Measurements from ENCODE around the gene SHISA8.
"Not testable (repeated sequence)": the region's sequence is repeated elsewhere in the genome, so short reads cannot be mapped to it uniquely, and the experiment has no call there.

SHISA8 gene

DNA sequence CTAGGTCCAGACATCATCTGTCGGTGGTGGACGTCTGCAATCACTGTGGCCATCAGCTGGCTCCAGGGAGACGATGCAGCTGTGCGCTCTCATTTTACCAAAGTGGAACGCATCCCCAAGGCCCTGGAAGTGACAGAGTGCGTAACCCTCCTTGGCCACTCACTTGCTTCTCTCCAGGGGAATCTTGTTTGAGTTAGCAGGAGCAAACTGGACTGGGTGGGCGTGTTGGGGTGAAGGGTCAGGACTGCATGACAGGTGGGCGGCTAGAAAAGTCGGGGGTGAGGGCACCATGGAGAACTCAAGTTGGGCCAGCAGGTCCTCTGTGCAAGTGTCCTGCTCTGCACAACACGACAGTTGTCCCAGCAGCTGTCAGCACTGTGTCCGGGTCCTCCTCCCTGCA is 16.2 kb downstream of the SHISA8 start:
- no peak for DNase-seq

DNA sequence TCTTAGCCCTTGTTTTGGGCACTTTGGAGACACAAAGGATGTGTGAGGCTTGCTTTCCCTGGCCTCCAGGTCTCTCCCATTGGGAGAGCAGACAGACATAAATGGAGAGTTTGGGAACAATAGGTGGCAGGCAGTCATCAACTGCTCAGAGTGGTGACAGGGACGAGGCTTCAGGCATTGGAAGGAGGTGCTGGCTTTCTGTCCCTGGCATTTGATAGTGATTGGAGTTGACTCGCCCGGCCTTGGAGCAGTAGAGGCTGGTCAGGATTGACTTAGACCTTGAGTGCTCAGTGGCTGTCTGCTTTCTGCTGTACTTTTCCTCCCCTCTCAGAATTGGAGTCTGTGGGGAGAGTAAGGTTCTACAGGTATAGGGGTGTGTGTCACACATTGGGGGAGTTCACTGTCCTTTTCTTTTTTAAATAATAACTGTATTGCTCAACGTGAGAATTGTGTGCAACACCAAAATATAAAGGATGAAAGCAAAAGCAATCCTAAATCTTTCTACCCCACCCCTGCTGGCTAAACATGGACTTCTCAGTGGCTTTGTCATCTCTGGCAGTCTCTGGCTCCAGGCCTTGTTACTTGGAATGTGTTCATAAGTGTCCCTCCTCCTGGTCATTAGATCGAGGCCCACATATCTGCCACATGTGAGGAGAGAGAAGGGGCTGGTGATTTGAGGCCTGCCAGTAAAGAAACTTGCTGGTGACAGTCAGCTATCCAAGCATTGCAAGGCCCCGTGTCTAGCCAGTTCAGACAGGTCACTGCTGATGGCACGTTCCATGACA is 21.1 kb downstream of the SHISA8 start:
- DNase-seq: no peak

DNA sequence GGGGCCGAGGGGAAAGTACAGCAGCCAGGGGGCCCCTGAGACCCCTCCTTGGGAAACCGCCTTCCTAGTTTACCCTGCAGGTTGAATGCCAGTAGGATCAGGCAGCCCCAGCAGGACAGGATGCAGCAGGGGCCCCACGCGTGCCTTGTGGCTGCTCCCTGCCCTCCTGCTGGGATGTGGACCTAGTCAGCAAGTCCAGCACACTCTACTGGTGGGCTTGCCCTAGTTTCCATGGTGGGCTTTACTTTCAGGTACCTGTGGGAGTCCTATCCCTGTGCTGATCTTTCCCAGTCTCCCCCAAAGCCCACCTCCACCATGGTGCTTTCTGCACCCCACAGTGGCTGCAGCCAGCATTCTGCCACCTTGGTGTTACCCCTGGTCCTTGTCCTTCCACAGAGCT is 22.2 kb downstream of the SHISA8 start:
- no peak for DNase-seq

DNA sequence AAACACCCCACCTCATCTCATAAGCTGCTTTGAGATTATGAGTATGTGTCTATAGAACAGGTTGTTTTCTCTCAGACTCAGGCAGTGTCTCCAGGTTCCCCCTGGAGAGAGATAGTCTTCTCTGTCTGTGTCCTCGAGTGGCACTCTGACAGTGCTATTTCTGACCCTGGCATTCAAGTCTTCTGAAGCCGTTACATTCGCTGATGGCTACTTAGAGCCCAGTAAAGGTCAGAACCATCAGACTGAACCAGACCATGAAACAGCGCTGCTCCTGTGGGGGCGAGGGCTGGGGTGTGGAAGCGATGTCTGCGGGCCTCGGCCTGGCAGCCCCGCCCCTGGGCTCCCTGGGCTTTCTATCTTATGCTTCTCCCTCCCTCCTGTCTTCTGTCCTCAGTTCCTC is 23.5 kb downstream of the SHISA8 start:
- no peak for DNase-seq

DNA sequence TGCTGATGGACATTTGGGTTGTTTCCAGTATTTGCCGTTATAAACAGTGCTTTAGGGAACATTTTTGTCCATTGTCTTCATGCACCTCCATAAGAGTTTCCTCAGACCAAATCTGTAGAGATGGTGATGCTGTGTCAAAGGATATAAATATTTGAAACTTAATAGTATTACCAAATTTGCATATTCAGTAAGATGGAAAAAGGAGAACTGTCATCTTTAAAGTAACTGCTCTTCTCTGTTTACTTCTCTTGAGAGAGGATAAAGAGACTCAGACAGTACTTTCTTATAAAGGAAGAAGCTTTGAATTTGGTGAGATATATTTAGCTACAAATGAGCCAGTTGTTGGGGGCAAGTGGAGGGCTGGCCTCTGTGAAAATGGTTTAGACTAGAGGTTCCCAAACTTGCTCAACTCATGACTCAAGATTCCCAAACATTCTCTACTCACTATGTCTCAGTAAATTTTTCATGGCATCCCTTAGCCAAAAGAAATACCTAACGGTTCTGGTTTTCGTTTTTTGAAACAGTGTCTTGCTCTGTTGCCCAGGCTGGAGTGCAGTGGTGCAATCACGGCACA is 26.2 kb downstream of the SHISA8 start:
- DNase-seq: no peak

DNA sequence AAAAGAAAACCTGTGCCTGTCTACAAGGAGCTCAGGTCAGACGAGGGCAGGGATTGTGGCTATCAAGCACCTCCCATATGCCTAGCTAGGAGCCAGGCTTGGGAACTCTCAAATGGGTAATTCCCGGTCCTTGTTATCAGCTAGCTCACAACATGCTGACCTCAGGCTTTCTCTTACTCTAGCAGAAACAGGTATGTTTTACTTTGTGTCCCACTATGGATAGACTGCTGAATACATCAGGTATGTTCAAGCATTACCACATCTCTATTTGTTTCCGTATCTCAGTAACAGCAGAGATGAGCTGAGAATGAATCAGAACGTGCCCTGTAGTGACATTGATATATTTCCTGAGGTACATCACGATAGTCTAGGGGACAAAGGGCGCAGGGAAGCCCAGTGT is 29.4 kb downstream of the SHISA8 start:
- DNase-seq: no peak

DNA sequence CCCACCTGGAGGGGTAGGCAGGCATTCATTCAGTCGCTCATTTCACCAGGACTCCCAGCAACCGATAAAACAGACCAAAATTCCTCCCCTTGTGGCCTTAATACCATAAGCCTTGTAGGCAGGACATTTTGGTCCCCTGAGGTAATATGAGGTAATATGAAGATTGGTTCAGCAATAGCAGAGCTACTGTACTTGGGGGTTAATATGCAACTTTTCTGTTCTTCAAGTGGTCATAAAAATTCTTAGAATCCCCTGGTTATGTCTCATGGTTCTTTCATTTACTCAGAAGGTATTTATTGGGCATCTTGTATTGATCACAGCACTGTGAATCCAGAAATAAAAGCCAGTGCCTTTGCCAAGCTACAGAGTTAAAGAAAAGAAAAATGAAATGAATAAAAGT is 29.8 kb downstream of the SHISA8 start:
- DNase-seq: no peak

DNA sequence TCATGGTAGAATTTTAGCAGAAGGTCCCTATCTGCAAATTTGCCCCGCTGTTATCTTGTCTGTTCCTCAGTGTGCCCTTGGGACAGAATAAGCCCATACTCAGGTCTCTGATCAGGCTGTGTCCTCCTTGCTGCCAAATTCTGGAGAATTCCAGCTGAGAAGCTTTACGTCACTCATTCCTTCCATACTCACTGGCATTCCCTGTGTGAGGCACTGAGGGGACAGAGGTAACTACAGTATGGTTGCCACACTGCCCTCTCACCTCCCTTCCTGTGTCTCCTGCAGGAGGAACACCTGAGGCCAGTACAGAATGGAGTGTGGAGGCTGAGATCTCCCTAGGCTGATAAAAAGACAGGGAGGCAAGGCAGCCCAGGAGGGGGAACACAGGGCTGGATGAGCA is 31.5 kb downstream of the SHISA8 start:
- no peak for DNase-seq

DNA sequence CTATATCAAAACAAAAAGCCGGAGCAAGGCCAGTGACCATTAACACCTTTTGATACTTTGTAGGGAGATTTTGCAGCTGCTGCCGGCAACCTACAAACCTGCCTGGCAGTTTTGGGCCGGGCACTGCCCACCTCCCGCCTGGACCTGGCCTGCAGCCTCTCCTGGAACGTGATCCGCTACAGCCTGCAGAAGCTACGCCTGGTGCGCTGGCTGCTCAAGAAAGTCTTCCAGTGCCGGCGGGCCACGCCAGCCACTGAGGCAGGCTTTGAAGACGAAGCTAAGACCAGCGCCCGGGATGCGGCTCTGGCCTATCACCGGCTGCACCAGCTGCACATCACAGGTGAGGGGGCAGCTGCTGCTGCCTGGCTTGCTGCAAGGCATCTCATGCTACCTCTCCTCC is 34.2 kb downstream of the SHISA8 start:
- no peak for DNase-seq

DNA sequence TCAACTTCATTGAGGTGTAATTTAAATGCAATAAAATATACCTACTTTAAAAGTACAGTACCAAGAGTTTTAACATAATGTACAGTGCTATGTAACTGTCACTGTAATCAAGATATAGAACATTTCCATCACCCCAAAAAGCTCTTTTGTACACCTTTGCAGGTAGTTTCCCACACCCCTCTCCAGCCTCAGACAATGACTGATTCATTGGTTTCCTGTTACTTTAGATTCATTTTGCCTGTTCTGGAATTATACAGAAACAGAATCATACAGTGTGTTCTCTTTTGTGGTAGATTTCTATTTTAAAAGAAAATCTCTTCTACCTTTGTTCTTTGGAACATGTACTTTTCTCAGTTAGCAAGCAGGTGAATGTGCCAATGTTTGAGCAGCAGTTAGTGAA is 38.2 kb downstream of the SHISA8 start:
- DNase-seq: no peak

DNA sequence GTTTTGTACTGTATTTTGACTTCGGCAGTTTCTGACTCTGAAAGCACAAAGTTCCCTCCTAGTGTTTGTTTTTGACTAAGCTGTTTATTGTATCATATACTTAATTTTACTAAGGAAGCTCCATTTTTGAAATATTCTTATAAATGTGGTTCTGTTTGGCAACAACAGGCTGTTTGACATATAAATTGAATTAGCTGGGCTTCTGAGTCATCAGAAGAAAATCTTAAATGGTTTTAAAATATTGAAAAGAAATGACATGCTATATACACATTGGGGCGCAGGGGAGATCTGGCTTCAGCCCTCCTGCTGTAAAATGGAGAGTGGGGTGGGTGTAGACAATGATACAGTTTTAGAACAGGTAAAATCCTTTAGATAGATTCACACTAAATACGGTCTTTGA is 38.6 kb downstream of the SHISA8 start:
- DNase-seq: no peak

DNA sequence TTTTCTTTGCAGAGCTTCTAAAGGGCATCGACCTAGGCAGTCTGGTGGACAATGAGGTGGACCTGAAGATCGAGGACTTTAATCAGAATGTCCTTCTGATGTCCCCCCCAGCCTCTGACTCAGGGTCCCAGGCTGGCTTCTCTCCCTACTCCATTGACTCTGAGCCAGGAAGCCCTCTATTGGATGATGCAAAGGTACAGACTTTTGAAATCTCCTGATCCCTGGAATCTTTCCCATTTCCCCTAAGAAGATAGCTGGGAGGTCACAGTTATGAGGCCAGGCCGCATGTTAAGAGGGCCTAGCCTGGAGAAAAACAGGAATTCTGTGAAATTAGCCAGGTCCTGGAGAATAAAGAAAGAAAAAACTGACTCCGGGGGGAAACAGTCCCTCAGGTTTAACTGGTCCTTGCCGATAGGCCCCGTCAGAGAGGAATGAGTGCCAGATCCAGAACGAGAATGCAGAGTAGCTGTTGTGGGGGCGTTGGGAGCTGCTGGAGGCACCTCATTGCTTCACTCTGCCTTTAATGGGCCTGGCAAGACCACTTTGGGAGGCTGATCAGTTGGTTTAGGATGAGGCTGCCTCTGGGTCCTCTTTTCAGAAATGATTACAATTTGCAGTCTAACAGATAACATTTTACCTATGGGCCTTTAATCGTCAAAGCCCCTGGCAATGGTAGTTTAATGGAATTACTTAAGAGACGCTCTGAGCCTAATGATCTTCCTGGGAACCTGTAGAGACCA is 39.2 kb downstream of the SHISA8 start:
- DNase-seq: no peak

DNA sequence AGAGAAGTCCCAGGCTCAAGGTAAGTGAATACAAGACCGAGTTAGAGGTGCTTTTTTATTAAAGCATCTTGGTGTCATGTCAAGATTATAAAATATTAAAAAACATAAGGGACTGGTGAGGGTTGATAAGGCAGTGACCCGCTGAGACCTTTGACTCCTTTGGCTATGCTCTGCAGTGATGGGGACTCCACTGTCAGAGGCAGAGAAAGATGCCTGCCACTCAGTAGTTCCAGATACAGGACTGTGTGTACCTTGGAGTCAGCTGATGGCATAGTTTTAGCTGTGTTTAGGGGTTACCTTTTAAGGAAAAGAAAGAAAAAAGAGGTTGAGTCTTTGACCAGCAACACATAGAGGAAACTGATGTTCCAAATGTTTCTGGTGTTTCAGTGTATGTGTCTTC is 40.8 kb downstream of the SHISA8 start:
- DNase-seq: no peak

DNA sequence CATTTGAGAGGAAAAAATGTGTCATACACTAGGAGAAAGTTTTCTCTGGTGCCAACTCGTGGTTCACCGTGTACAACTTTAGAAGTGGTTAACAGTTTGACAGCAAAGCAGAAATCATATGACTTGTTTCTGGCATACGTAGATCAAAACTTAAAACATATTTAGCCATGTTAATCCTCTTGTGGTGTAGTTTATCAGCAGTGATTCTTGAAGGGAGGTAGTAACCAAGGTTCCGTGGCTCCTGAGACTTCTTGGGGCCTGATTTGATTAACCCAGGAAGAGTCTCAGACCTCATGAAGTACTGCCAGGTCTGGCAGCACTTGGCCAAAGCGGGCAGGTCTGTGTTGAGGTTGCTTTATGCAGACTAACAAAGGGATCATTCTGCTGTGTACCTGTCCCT is 41.5 kb downstream of the SHISA8 start:
- DNase-seq: no peak

DNA sequence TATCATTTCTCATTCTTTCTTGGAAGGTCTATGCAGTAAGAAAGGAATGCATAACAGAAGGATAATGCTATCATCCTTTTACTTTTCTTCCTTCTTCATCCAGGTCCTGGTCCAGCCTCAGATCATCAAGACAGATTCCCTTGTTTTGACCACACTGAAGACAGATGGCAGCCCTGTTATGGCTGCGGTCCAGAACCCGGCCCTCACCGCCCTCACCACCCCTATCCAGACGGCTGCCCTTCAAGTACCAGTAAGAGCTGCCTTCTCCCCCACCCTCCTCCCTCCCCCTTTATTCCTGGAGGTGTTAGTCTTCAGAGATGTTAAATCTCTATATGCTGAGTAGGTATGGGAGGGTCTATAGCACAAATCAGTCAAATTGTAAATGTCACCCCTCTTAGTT is 44.1 kb downstream of the SHISA8 start:
- DNase-seq: no peak

DNA sequence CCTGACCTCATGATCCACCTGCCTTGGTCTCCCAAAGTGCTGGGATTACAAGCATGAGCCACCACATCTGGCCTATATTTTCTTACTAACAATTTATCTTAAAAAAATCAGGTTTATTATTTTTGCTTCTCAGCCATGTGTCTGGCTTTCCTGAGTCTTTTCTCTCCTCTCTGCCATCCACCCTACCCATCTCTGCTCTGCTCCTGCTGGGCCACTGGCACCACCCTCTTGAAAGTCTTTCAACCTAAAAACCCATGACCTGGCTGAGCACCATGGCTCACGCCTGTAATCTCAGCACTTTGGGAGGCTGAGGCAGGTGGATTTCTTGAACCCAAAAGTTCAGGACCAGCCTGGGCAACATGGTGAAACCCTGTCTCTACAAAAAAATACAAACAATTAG is 44.8 kb downstream of the SHISA8 start:
- not testable (repeated sequence) for DNase-seq

DNA sequence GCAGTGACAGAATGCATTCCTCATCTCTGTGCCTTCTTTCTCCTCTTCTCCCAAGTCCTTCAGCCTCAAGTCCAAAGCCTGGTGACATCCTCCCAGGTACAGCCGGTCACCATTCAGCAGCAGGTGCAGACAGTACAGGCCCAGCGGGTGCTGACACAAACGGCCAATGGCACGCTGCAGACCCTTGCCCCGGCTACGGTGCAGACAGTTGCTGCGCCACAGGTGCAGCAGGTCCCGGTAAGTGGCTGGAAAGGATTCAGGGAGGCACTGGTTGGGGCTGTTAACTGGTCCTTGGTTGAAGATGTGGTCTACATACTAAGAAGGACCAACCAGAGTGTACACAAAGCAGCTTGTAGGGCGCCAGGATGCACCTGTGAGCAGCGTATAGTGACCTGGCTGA is 46.3 kb downstream of the SHISA8 start:
- DNase-seq: no peak

DNA sequence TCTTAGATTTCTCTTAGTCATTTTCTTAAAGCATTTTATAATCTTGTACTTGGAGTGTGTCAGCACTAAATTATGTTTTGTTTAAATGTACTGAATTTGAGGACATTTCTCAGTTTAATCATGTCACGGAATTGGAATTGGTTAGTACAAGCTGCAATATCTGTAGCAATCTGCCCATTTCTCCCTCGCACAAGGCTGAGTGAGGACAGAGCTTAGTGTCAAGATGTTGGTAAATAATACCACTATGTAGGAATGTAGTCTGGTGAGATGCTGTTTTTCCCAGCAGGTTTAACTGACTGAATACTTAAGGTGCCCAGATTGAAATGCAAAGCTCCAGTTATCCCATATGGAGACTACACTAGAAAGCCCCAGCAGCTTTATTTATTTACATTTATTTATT is 51.4 kb downstream of the SHISA8 start:
- no peak for DNase-seq

DNA sequence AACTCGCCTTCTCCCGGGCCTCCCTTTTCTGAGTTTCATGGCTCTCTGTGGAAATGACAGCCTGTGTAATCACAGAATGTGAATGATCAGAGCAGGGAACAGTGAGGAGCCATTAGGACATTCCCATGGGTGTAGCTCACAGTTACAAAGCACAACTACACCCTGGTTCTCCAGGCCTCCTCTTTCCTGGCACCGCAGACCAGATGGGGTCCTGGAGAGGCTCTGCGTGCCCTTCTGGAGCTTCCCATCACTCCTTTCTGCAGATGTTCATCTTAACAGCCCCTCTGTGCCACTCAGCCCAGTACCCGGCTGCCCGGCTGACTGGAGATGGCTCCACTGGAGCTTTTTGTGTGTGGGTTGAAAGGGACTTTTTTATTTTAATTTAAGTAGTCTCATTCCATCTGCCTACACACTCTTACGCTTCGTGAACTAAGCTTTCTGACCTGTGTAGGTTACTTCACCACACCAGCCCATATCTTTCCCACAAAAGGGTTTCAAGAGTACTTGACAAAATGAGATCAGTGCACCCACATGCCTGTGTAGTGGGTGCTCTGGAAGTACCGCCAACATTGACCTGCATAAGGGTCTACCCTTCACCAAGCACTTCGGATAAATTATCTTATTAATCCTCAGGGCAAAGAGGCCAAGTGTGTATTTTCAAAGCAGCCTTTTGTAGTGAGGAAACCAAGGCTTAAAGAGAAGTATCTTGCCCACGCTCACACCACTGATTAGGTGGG is 52.2 kb downstream of the SHISA8 start:
- peak; percentile 22 to 61 (median 38) for DNase-seq

DNA sequence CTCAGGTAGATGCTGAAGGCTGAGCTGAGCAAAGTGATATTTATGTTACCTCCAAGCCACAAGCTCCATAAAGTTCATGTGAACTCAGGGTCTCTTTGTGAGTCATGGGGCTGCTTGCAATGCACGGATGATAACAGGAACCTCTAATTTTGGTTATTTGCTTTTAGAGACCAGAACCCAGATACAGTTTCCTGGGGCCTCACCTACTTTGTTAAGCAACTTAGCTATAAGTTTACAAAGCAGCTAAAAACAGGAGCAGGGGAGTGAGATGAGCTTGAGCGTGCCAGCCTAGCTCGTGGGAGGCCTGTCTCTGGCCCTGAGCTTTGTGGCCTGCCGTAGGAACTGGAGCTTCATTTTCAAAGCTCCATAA is 52.7 kb downstream of the SHISA8 start:
- peak in 2 of 4 experiments; percentile 38 to 43 for DNase-seq
